ENCODE measurements around the gene DLX5. TPM values are rescaled to one million over a fixed set of nuclear protein-coding genes. Genes with fewer than 3 reads are reported as not detected.

DLX5 gene
- total RNA-seq, 4 donors from 2014 or later: not detected

DNA sequence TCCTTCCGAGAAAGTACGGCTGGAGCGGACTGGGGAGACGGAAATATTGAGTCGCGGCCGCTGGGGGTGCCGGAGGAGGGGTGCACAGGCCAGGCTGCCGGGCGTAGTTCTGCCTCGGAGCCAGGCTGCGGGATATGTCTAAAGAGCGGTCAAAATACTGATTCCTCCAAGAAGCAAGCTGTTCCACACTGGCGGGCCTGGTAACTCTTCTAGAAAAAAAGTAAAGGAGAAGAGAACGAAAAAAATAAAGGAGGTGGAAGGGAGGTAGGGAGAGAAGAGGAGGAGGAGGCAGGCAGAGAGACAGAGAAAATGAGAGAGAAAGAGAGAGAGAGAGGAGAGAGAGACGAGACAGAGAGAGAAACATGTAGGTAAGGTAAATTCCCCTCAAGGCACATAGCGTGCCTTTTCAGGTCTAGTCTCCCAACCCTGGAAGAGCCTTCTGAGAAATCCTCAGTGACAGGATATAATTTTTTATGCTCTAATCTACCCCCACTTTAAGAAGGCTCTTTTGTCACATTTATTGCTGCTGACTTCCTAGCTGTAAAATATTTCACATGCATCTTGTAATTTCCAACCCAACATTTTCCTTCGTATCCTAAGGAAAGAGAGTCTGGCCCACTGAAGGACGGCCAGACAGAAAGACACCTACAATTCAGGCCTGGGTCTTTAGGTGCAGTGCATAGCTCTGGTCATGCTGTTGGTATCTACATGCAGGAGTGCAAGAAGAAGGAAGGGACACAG, 5.7 kb downstream of the DLX5 start:
- TF ChIP-seq POLR2A (IDR thresholded peaks at IDR 0.05): no peak
- TF ChIP-seq, protein P1, sequence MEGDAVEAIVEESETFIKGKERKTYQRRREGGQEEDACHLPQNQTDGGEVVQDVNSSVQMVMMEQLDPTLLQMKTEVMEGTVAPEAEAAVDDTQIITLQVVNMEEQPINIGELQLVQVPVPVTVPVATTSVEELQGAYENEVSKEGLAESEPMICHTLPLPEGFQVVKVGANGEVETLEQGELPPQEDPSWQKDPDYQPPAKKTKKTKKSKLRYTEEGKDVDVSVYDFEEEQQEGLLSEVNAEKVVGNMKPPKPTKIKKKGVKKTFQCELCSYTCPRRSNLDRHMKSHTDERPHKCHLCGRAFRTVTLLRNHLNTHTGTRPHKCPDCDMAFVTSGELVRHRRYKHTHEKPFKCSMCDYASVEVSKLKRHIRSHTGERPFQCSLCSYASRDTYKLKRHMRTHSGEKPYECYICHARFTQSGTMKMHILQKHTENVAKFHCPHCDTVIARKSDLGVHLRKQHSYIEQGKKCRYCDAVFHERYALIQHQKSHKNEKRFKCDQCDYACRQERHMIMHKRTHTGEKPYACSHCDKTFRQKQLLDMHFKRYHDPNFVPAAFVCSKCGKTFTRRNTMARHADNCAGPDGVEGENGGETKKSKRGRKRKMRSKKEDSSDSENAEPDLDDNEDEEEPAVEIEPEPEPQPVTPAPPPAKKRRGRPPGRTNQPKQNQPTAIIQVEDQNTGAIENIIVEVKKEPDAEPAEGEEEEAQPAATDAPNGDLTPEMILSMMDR (IDR thresholded peaks at IDR 0.05): no peak
- Histone ChIP-seq H3K4me3 (no peak overlapping the region), H3K4me1 (peaks cover 0 to 19% (median 0%) of the 10 kb centered on the region in 4 donors), H3K27ac (no peak overlapping the region), H3K36me3 (no peaks in the 10 kb centered on the region), H3K27me3 (peaks cover 0 to 72% of the 10 kb centered on the region in 2 donors), H3K9me3 (no peaks in the 10 kb centered on the region)
- no peak for DNase-seq

- no peak overlapping the region for H3K27ac ChIP-seq
- H3K27me3 ChIP-seq: peaks cover 0 to 69% of the 10 kb centered on the region in 2 donors
- H3K4me1 ChIP-seq: peaks cover 0 to 19% (median 0%) of the 10 kb centered on the region in 4 donors
- no peak overlapping the region for H3K4me3 ChIP-seq
- H3K36me3 ChIP-seq: no peaks in the 10 kb centered on the region
- DNase-seq: no peak
- H3K9me3 ChIP-seq: no peaks in the 10 kb centered on the region
- TF ChIP-seq, protein P1 (IDR thresholded peaks at IDR 0.05): no peak
- TF ChIP-seq POLR2A (IDR thresholded peaks at IDR 0.05): no peak
These were observed 6.5 kb downstream of the DLX5 start for GRCh38 chr7:97018126-97018601.

GRCh38 chr7:97017192-97018125, 7.2 kb downstream of the DLX5 start:
- DNase-seq: no peak
- H3K4me1 ChIP-seq: peaks cover 0 to 19% (median 0%) of the 10 kb centered on the region in 4 donors
- H3K4me3 ChIP-seq: no peak overlapping the region

GRCh38 chr7:97016381-97017191, 8.0 kb downstream of the DLX5 start:
- Histone ChIP-seq H3K9me3 (no peaks in the 10 kb centered on the region), H3K27me3 (peaks cover 0 to 66% of the 10 kb centered on the region in 2 donors), H3K4me3 (no peak overlapping the region), H3K4me1 (peaks cover 0 to 13% (median 0%) of the 10 kb centered on the region in 4 donors), H3K36me3 (no peaks in the 10 kb centered on the region), H3K27ac (no peak overlapping the region)
- no peak for DNase-seq
- no peak for TF ChIP-seq POLR2A (IDR thresholded peaks at IDR 0.05)
- TF ChIP-seq, protein P1 (IDR thresholded peaks at IDR 0.05): no peak

More at GRCh38 chr7:97017192-97018125, 7.2 kb downstream of the DLX5 start:
- peaks cover 0 to 66% of the 10 kb centered on the region in 2 donors for H3K27me3 ChIP-seq
- no peaks in the 10 kb centered on the region for H3K9me3 ChIP-seq
- H3K36me3 ChIP-seq: no peaks in the 10 kb centered on the region
- H3K27ac ChIP-seq: no peak overlapping the region
- TF ChIP-seq, protein P1 (IDR thresholded peaks at IDR 0.05): no peak
- TF ChIP-seq POLR2A (IDR thresholded peaks at IDR 0.05): no peak

Data from Peyer's patch (tissue), 4 donors.